ENCODE measurements around the gene WWOX. TPM values are rescaled to one million over a fixed set of nuclear protein-coding genes. Genes with fewer than 3 reads are reported as not detected.

Gene WWOX
- total and polyA plus RNA-seq, 2 of the 13 experiments (the other 11 are each of a cell fraction or from before 2014, with no cell fraction given) = 9.1 to 37.4 TPM

DNA sequence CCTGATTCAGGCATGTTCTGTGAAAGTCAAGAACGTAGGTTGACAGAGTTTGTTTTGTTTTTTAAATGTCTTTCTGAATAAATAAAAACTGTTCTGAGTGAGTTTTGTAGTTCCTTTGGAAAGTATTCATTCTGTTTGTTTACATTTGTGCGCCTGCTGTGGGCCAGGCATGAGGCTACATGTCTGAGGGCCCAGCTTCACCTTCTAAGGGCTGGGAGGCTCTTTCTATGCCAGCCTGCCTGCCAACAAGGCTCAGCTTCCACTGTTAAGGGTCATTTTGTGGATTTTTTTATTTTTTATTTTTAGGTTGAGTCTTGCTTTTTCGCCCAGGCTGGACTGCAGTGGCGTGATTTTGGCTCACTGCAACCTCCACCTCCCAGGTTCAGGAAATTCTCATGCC, 6.1 kb downstream of the WWOX start:
- Histone ChIP-seq H3K36me3 (replicated peaks in 1 of 2; ENCODE audit: control insufficient read depth in 1 of 2, insufficient read depth in 2 of 2, low read length in 2 of 2) (peaks cover 3 to 12% of the 10 kb centered on the region in 2 experiments; a peak in 4 of 5 replicates), H3K27ac (ENCODE audit: extremely low read length, insufficient read depth, low read length) (no peak overlapping the region), H3K79me2 (ENCODE audit: insufficient read depth, low read length) (peaks cover 8% of the 10 kb centered on the region), H3K4me1 (ENCODE audit: insufficient read depth, low read length) (peaks cover 48% of the 10 kb centered on the region), H3K9ac (ENCODE audit: insufficient read depth, low read depth, low read length) (no peak overlapping the region), H2AFZ (ENCODE audit: low read length) (no peak overlapping the region), H3K9me3 (ENCODE audit: low read length) (no peaks in the 10 kb centered on the region), H4K20me1 (ENCODE audit: insufficient read depth, low read length) (no peaks in the 10 kb centered on the region), H3K4me2 (ENCODE audit: low read depth, low read length) (no peak overlapping the region), H3K4me3 (replicated peaks in 1 of 3; ENCODE audit: insufficient read depth in 1 of 3, low read depth in 2 of 3, low read length in 3 of 3) (no peak overlapping the region), H3K27me3 (ENCODE audit: control insufficient read depth in 1 of 2, insufficient read depth in 2 of 2, low read length in 2 of 2) (no peaks in the 10 kb centered on the region)
- TF ChIP-seq FOXA3 (CRISPR knock-in tag; IDR thresholded peaks at IDR 0.05) (peak; percentile 24; the same call in 1 of the 2 replicates), ZNF773 (CRISPR knock-in tag; IDR thresholded peaks at IDR 0.05; ENCODE audit: borderline replicate concordance) (no peak)
- POLR2A ChIA-PET = no interaction called here
- WGBS (ENCODE audit: low lambda C conversion rate) = 85% methylated on average over 4 of the region's 4 CpGs
- ATAC-seq (no peak), FAIRE-seq (no peak), DNase-seq (ENCODE audit: low spot score) (no peak)
- CTCF ChIA-PET (ENCODE audit: low intra/inter-chr PET ratio, low total read pairs) = no interaction called here
- in situ Hi-C loops (cut with HindIII; ENCODE audit: extremely low pct_ligation_motif_present, low pct_unique_long_range_greater_than_20kb) = loop anchor here (25.0 kb wide), 1 partner anchor 657 kb away; no protein-coding TSS in a partner anchor
- no TSS peak for BruUV-seq (replicated peaks)
- intact Hi-C loops (cut with micrococcal nuclease; ENCODE audit: unreplicated experiment) = no loop called here

DNA sequence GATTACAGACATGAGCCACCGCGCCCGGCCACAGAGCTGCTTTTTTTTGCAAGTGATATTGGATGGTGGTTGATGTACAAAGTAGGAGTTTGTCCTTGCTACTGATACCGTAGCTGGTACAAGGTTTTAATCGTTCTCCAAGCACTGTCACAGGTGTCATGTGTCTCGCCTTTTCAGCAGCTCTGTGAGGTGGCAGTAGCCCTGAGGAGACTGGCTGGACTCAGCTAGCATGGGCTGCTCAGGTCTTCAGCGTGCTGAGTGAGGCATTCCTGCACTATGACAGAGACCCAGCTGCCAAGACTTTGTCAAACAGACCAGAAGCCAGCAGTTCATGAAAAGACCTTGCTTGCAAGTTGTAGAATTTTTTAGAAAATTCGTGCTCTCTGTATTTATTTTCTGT, 7.2 kb downstream of the WWOX start:
- BruUV-seq (replicated peaks) = no TSS peak
- ChIA-PET CTCF (ENCODE audit: low intra/inter-chr PET ratio, low total read pairs) (no interaction called here), POLR2A (interaction anchor here (0.7 kb wide), 1 partner anchor 1450 kb away, joined by 5 read pairs; no protein-coding TSS in a partner anchor)
- H2AFZ ChIP-seq (ENCODE audit: low read length) = no peak overlapping the region
- no peak for TF ChIP-seq SP2 (CRISPR knock-in tag; IDR thresholded peaks at IDR 0.05)
- no peak for TF ChIP-seq ZSCAN29 (CRISPR knock-in tag; conservative IDR thresholded peaks at IDR 0.05)
- no peak for TF ChIP-seq ADNP (CRISPR knock-in tag; IDR thresholded peaks at IDR 0.05)
- TF ChIP-seq ZNF230 (CRISPR knock-in tag; IDR thresholded peaks at IDR 0.05) = no peak
- no peak for TF ChIP-seq GZF1 (CRISPR knock-in tag; IDR thresholded peaks at IDR 0.05)
- TF ChIP-seq TCF12 (IDR thresholded peaks at IDR 0.05) = no peak
- TF ChIP-seq TCF12 (CRISPR knock-in tag; IDR thresholded peaks at IDR 0.05) = no peak
- no peak for TF ChIP-seq ZNF333 (CRISPR knock-in tag; IDR thresholded peaks at IDR 0.05; ENCODE audit: borderline replicate concordance)
- TF ChIP-seq, protein P1, sequence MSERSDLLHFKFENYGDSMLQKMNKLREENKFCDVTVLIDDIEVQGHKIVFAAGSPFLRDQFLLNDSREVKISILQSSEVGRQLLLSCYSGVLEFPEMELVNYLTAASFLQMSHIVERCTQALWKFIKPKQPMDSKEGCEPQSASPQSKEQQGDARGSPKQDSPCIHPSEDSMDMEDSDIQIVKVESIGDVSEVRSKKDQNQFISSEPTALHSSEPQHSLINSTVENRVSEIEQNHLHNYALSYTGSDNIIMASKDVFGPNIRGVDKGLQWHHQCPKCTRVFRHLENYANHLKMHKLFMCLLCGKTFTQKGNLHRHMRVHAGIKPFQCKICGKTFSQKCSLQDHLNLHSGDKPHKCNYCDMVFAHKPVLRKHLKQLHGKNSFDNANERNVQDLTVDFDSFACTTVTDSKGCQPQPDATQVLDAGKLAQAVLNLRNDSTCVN (CRISPR knock-in tag; IDR thresholded peaks at IDR 0.05; ENCODE audit: borderline replicate concordance) = no peak
- TF ChIP-seq, protein P2, sequence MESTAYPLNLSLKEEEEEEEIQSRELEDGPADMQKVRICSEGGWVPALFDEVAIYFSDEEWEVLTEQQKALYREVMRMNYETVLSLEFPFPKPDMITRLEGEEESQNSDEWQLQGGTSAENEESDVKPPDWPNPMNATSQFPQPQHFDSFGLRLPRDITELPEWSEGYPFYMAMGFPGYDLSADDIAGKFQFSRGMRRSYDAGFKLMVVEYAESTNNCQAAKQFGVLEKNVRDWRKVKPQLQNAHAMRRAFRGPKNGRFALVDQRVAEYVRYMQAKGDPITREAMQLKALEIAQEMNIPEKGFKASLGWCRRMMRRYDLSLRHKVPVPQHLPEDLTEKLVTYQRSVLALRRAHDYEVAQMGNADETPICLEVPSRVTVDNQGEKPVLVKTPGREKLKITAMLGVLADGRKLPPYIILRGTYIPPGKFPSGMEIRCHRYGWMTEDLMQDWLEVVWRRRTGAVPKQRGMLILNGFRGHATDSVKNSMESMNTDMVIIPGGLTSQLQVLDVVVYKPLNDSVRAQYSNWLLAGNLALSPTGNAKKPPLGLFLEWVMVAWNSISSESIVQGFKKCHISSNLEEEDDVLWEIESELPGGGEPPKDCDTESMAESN (CRISPR knock-in tag; conservative IDR thresholded peaks at IDR 0.05) = no peak
- intact Hi-C loops (cut with micrococcal nuclease; ENCODE audit: unreplicated experiment) (no loop called here), in situ Hi-C loops (cut with HindIII; ENCODE audit: extremely low pct_ligation_motif_present, low pct_unique_long_range_greater_than_20kb) (loop anchor here (25.0 kb wide), 1 partner anchor 656 kb away; no protein-coding TSS in a partner anchor)
- H3K4me1 ChIP-seq (ENCODE audit: insufficient read depth, low read length) = peaks cover 39% of the 10 kb centered on the region
- no peak for ATAC-seq
- H3K4me2 ChIP-seq (ENCODE audit: low read depth, low read length) = no peak overlapping the region
- no peaks in the 10 kb centered on the region for H3K27me3 ChIP-seq (ENCODE audit: control insufficient read depth in 1 of 2, insufficient read depth in 2 of 2, low read length in 2 of 2)
- no peak overlapping the region for H3K27ac ChIP-seq (ENCODE audit: extremely low read length, insufficient read depth, low read length)
- H3K9ac ChIP-seq (ENCODE audit: insufficient read depth, low read depth, low read length) = no peak overlapping the region
- H3K79me2 ChIP-seq (ENCODE audit: insufficient read depth, low read length) = peaks cover 5% of the 10 kb centered on the region
- H3K9me3 ChIP-seq (ENCODE audit: low read length) = no peaks in the 10 kb centered on the region
- H3K4me3 ChIP-seq (replicated peaks in 1 of 3; ENCODE audit: insufficient read depth in 1 of 3, low read depth in 2 of 3, low read length in 3 of 3) = no peak overlapping the region
- no peak for DNase-seq (ENCODE audit: low spot score)
- 94% methylated on average over 8 of the region's 8 CpGs for WGBS (ENCODE audit: low lambda C conversion rate)
- H4K20me1 ChIP-seq (ENCODE audit: insufficient read depth, low read length) = no peaks in the 10 kb centered on the region
- peaks cover 3 to 14% of the 10 kb centered on the region in 2 experiments; a peak in 4 of 5 replicates for H3K36me3 ChIP-seq (replicated peaks in 1 of 2; ENCODE audit: control insufficient read depth in 1 of 2, insufficient read depth in 2 of 2, low read length in 2 of 2)
- no peak for FAIRE-seq
